ENCODE data around the gene PRCD.
"Not testable (repeated sequence)": the region's sequence is repeated elsewhere in the genome, so short reads cannot be mapped to it uniquely, and the experiment has no call there.

PRCD gene

GRCh38 chr17:76519048-76519966, 20.5 kb upstream of the PRCD start:
- Histone ChIP-seq H3K9me3 (ENCODE audit: control insufficient read depth, low read length) (no peaks in the 10 kb centered on the region), H3K4me3 (ENCODE audit: extremely low read depth, insufficient read depth, low read length, poor library complexity, severe bottlenecking) (no peak overlapping the region), H3K27ac (ENCODE audit: low read depth, low read length, severe bottlenecking) (no peak overlapping the region), H3K4me1 (ENCODE audit: control insufficient read depth, insufficient read depth, low read length, poor library complexity, severe bottlenecking) (peaks cover 6% of the 10 kb centered on the region), H3K36me3 (ENCODE audit: control insufficient read depth, insufficient read depth, low read length) (no peaks in the 10 kb centered on the region)
- WGBS, 2 experiments (ENCODE audit: insufficient coverage in 2 of 2), result 79 to 82% methylated on average over 12 of the region's 15 CpGs

GRCh38 chr17:76521262-76521661, 18.6 kb upstream of the PRCD start:
- H3K4me1 ChIP-seq (ENCODE audit: control insufficient read depth, insufficient read depth, low read length, poor library complexity, severe bottlenecking), result peaks cover 11% of the 10 kb centered on the region
- H3K4me3 ChIP-seq (ENCODE audit: extremely low read depth, insufficient read depth, low read length, poor library complexity, severe bottlenecking), result no peak overlapping the region
- H3K27ac ChIP-seq (ENCODE audit: low read depth, low read length, severe bottlenecking), result no peak overlapping the region
- no peaks in the 10 kb centered on the region for H3K36me3 ChIP-seq (ENCODE audit: control insufficient read depth, insufficient read depth, low read length)
- no peaks in the 10 kb centered on the region for H3K9me3 ChIP-seq (ENCODE audit: control insufficient read depth, low read length)
- 91 to 95% methylated on average over 6 to 7 of the region's 7 CpGs for WGBS, 2 experiments (ENCODE audit: insufficient coverage in 2 of 2)

- H3K27ac ChIP-seq (ENCODE audit: low read depth, low read length, severe bottlenecking); H3K36me3 ChIP-seq (ENCODE audit: control insufficient read depth, insufficient read depth, low read length); H3K9me3 ChIP-seq (ENCODE audit: control insufficient read depth, low read length); H3K4me3 ChIP-seq (ENCODE audit: extremely low read depth, insufficient read depth, low read length, poor library complexity, severe bottlenecking): not testable (repeated sequence)
- WGBS, 2 experiments (ENCODE audit: insufficient coverage in 2 of 2), result 91 to 92% methylated on average over 8 to 10 of the region's 10 CpGs
- peaks cover 11% of the 10 kb centered on the region for H3K4me1 ChIP-seq (ENCODE audit: control insufficient read depth, insufficient read depth, low read length, poor library complexity, severe bottlenecking)
Measured at GRCh38 chr17:76521683-76522082, 18.2 kb upstream of the PRCD start.

GRCh38 chr17:76523084-76524037, 16.5 kb upstream of the PRCD start:
- no peaks in the 10 kb centered on the region for H3K9me3 ChIP-seq (ENCODE audit: control insufficient read depth, low read length)
- 12 to 13% methylated on average over 29 of the region's 35 CpGs for WGBS, 2 experiments (ENCODE audit: insufficient coverage in 2 of 2)
- H3K4me1 ChIP-seq (ENCODE audit: control insufficient read depth, insufficient read depth, low read length, poor library complexity, severe bottlenecking), result peaks cover 24% of the 10 kb centered on the region
- H3K36me3 ChIP-seq (ENCODE audit: control insufficient read depth, insufficient read depth, low read length), result no peaks in the 10 kb centered on the region
- H3K27ac ChIP-seq (ENCODE audit: low read depth, low read length, severe bottlenecking), result no peak overlapping the region
- no peak overlapping the region for H3K4me3 ChIP-seq (ENCODE audit: extremely low read depth, insufficient read depth, low read length, poor library complexity, severe bottlenecking)

- Histone ChIP-seq H3K27ac (ENCODE audit: low read depth, low read length, severe bottlenecking) (peak overlapping the region; percentile 36), H3K36me3 (ENCODE audit: control insufficient read depth, insufficient read depth, low read length) (no peaks in the 10 kb centered on the region), H3K4me3 (ENCODE audit: extremely low read depth, insufficient read depth, low read length, poor library complexity, severe bottlenecking) (no peak overlapping the region), H3K9me3 (ENCODE audit: control insufficient read depth, low read length) (no peaks in the 10 kb centered on the region), H3K4me1 (ENCODE audit: control insufficient read depth, insufficient read depth, low read length, poor library complexity, severe bottlenecking) (peaks cover 39% of the 10 kb centered on the region)
- 86 to 87% methylated on average over 20 of the region's 25 CpGs for WGBS, 2 experiments (ENCODE audit: insufficient coverage in 2 of 2)
Measured at GRCh38 chr17:76524598-76525512, 15.0 kb upstream of the PRCD start.

- H3K9me3 ChIP-seq (ENCODE audit: control insufficient read depth, low read length); H3K36me3 ChIP-seq (ENCODE audit: control insufficient read depth, insufficient read depth, low read length); H3K27ac ChIP-seq (ENCODE audit: low read depth, low read length, severe bottlenecking); H3K4me3 ChIP-seq (ENCODE audit: extremely low read depth, insufficient read depth, low read length, poor library complexity, severe bottlenecking): not testable (repeated sequence)
- H3K4me1 ChIP-seq (ENCODE audit: control insufficient read depth, insufficient read depth, low read length, poor library complexity, severe bottlenecking), result peaks cover 45% of the 10 kb centered on the region
- WGBS, 2 experiments (ENCODE audit: insufficient coverage in 2 of 2), result 84 to 87% methylated on average over 6 of the region's 8 CpGs
Measured at GRCh38 chr17:76525513-76525833, 14.4 kb upstream of the PRCD start.

- H3K4me3 ChIP-seq (ENCODE audit: extremely low read depth, insufficient read depth, low read length, poor library complexity, severe bottlenecking); H3K9me3 ChIP-seq (ENCODE audit: control insufficient read depth, low read length); H3K27ac ChIP-seq (ENCODE audit: low read depth, low read length, severe bottlenecking); H3K36me3 ChIP-seq (ENCODE audit: control insufficient read depth, insufficient read depth, low read length): not testable (repeated sequence)
- 85 to 90% methylated on average over 5 to 6 of the region's 9 CpGs for WGBS, 2 experiments (ENCODE audit: insufficient coverage in 2 of 2)
- H3K4me1 ChIP-seq (ENCODE audit: control insufficient read depth, insufficient read depth, low read length, poor library complexity, severe bottlenecking), result peaks cover 50% of the 10 kb centered on the region
Measured at GRCh38 chr17:76527016-76527415, 12.8 kb upstream of the PRCD start.

- no peak overlapping the region for H3K4me3 ChIP-seq (ENCODE audit: extremely low read depth, insufficient read depth, low read length, poor library complexity, severe bottlenecking)
- H3K4me1 ChIP-seq (ENCODE audit: control insufficient read depth, insufficient read depth, low read length, poor library complexity, severe bottlenecking), result peaks cover 53% of the 10 kb centered on the region
- peak overlapping the region; percentile 36 for H3K27ac ChIP-seq (ENCODE audit: low read depth, low read length, severe bottlenecking)
- H3K36me3 ChIP-seq (ENCODE audit: control insufficient read depth, insufficient read depth, low read length), result no peaks in the 10 kb centered on the region
- WGBS, 2 experiments (ENCODE audit: insufficient coverage in 2 of 2), result 32 to 39% methylated on average over 12 to 20 of the region's 26 CpGs
- no peaks in the 10 kb centered on the region for H3K9me3 ChIP-seq (ENCODE audit: control insufficient read depth, low read length)
Measured at GRCh38 chr17:76527430-76528111, 12.3 kb upstream of the PRCD start.

- no peaks in the 10 kb centered on the region for H3K9me3 ChIP-seq (ENCODE audit: control insufficient read depth, low read length)
- H3K4me1 ChIP-seq (ENCODE audit: control insufficient read depth, insufficient read depth, low read length, poor library complexity, severe bottlenecking), result peaks cover 53% of the 10 kb centered on the region
- no peak overlapping the region for H3K4me3 ChIP-seq (ENCODE audit: extremely low read depth, insufficient read depth, low read length, poor library complexity, severe bottlenecking)
- WGBS, 2 experiments (ENCODE audit: insufficient coverage in 2 of 2), result 87 to 94% methylated on average over 8 to 14 of the region's 15 CpGs
- peak overlapping the region; percentile 53 for H3K27ac ChIP-seq (ENCODE audit: low read depth, low read length, severe bottlenecking)
- no peaks in the 10 kb centered on the region for H3K36me3 ChIP-seq (ENCODE audit: control insufficient read depth, insufficient read depth, low read length)
Measured at GRCh38 chr17:76528156-76528527, 11.7 kb upstream of the PRCD start.
